ENCODE results near the gene INIP.

INIP gene

GRCh38 chr9:112665347-112665746, 52.6 kb downstream of the INIP start:
- no peak for DNase-seq

GRCh38 chr9:112664531-112664930, 53.4 kb downstream of the INIP start:
- no peak for DNase-seq

GRCh38 chr9:112663681-112664080, 54.2 kb downstream of the INIP start:
- no peak for DNase-seq

- DNase-seq, result no peak
Observed at GRCh38 chr9:112659906-112660305, 58.0 kb downstream of the INIP start.

GRCh38 chr9:112655668-112656067, 62.2 kb downstream of the INIP start:
- no peak for DNase-seq

- no peak for DNase-seq
Observed at GRCh38 chr9:112654282-112654681, 63.6 kb downstream of the INIP start.

- no peak for DNase-seq
Observed at GRCh38 chr9:112648624-112649023, 69.3 kb downstream of the INIP start.

GRCh38 chr9:112647596-112647995, 70.3 kb downstream of the INIP start:
- DNase-seq, result no peak

- DNase-seq, result no peak
Observed at GRCh38 chr9:112642126-112642525, 75.8 kb downstream of the INIP start.

GRCh38 chr9:112640311-112640710, 77.6 kb downstream of the INIP start:
- no peak for DNase-seq
